Stimulated activated CD4-positive, alpha-beta T cell treated with anti-CD3 and anti-CD28 coated beads, Interleukin-15, amount 100 ng/mL, for 1 hour (primary cell): ENCODE results near the gene GNL3L.
"Not testable (repeated sequence)": the region's sequence is repeated elsewhere in the genome, so short reads cannot be mapped to it uniquely, and the experiment has no call there.

ENCODE experiments used
- DNase-seq, 2 donors: peaks; one replicate each; pipeline ENCODE4 v3.0.0-alpha.2; 2020; ENCODE audit warnings: low read depth in 1 of 2, low spot score in 1 of 2

Gene GNL3L

DNA sequence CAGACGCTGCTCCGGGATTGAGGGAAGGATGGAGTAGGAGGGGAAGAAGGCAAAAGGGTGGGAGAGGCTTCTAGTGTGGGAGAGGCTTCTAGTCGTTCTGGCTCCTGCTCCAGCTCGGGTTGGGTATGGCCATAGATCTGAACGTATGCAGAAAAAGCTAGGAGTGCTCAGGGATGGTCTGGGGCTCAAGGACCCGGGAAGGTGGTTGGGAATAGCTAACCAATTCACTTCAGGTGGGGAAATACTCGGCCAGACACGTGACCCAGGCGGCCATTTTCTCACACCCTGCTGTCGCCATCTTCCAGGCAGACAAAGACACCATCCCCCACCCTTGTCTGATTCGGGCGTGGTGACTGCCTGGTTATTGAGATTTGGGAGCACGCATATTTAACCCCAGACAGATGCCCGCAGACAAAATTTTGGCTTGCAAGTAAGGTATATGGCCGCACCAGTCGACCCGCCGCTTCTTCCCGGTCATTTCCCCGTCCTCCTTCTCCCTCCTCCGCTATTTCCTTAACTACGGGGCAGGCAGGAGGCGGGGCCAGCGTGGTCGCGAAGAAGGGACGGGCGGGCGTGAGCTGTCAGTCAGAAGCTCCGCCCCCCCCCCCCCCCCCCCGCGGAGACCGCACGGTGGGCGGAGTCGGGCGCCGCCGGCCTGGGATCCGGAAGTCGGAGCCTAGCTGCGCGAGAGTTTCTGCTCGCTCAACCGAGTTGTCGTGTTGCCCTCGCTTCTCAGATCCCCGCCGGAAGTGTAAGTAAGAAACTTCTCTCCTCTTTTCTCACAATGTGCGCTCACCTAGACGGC lies at the start of gene GNL3L:
TSS of gene GNL3L (plus strand) at position 668 of the 805 bp plus-strand sequence. CDS start 2,348 bp downstream, outside the sequence.
- DNase-seq, result peak; percentile 57 to 66

- DNase-seq, result no peak
Observed at GRCh38 chrX:54482839-54483593, 47.0 kb upstream of the GNL3L start.

DNA sequence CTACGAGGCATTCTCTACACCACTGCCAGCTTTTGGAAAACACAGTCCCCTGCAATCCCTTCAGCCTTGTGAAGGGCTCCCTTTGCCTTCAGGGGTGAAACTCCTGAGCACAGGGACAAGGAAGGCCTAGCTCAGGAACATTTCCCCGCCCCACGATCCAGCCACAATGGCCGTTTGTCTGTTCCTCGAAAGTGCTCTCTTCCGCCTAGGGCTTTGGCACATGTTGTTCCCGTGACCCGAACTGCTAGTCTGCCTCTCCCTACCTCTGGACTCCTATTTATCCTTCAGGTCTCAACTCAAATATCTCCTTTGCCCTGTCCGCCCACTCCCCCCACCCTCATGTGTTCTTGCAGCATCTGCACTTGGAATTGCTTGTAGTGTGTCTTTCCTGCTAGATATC lies 46.1 kb upstream of the GNL3L start:
- DNase-seq, result no peak

DNA sequence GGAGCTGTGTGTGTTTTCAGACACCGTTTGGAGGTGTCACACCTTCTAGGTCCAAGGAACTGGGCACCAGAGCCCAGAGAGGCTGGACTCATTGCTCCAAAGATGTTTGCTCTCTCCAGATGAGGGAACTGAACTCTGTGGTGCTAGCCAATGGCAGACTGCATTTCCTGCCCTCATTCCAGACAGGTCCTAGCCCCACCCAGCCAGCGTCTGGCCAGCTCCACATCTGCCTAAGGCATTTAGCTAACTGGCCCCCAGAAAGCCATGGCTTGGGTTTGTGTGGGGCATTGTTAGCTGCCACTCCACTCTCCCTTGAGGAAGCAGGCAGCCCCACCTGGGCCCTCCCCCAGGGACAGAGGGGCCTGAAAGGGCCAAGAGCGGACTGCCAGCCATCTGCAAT lies 45.4 kb upstream of the GNL3L start:
- DNase-seq, result no peak

DNA sequence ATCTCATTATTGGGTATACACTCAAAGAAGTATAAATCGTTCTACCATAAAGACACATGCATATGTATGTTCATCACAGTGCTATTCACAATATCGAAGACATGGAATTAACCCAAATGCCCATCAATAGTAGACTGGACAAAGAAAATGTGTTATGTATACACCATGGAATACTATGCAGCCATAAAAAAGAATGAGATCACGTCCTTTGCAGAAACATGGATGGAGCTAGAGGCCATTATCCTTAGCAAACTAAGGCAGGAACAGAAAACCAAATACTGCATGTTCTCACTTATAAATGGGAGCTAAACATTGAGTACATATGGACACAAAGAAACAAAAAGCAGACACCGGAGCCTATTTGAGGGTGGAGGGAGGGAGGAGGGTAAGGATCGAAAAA lies 40.2 kb upstream of the GNL3L start:
- not testable (repeated sequence) for DNase-seq

GRCh38 chrX:54492340-54492739 lies 37.7 kb upstream of the GNL3L start:
- no peak for DNase-seq

GRCh38 chrX:54494166-54494988 lies 35.6 kb upstream of the GNL3L start:
- DNase-seq, result no peak

DNA sequence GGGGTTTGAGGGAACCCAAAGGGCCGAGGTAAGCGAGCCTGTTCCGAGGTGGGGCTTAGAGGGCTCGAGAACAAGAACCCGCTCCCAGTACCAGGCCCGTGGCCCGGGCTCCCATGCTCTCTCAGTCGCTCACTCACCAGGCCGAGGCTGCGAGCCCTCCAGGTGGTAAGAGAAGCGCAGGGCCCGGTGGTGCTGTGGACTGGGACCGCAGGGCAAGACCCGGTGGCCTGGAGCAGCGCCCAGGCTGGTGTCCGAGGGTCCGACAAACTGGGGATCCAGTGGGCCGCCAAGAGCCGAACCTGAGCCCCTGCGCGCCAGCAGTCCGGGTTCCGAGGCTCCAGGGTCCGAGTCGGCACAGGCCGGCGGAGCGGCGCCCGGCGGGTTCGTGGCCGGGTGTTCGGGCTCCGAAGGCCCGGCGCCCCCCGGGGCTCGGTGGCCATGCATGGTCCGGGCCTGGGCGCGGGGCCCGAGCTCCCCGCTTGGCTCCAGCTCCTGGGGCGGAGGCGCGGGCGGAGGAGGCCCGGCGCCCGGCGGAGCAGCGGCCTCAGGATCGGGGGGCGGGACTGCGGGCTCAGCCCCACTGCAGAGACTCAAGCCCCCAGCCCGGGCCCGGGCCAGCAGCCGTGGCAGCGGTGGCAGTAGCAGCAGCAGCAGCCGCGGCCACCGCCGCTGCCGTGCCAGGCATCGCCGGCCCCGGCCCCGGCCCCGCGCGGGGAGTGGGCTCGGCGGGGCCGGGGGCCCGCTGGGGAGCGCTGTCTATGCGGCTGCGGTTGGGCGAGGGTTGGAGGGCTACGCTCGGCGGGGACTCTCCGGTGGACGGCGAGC lies 34.8 kb upstream of the GNL3L start:
- no peak for DNase-seq

DNA sequence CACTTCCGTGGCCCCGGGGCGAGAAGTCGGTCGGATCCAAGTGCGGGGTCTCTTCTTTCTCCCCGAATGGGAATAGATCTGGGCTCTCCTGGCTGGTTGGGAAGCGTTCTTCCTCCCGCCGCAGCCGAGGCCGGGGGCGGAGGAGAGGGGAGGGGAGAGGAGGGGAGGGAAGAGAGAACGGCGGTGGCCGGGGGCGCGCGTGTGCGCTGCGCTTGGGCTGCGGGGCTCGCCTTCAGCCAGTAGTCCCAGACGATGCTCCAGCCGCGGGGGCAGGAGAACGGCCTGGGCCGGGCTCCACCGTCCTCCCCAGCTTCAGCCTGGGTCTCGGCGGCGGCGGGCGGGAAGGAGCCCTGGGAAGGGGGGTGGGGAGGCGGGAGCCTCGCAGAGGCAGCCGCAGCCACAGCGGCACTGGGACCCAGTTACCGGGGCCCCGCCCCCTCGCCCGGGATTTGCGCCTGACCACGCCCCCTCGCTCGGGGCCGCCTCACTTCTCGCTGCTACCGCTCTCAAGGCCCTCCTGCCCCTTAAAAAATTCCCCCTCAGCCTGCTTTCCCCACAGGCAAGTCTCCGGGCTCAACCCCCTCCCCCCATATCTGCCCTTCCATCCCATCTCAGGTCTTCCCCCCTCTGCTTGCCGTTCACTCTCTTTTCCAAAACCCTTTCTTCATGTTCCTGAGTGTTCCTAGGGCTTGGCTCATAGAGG lies 34.1 kb upstream of the GNL3L start, which contains the start of gene FGD1:
TSS of gene FGD1 (minus strand) at position 421 of the 703 bp plus-strand sequence. CDS start 802 bp downstream, outside the sequence.
- DNase-seq, result peak; percentile 1 to 42

DNA sequence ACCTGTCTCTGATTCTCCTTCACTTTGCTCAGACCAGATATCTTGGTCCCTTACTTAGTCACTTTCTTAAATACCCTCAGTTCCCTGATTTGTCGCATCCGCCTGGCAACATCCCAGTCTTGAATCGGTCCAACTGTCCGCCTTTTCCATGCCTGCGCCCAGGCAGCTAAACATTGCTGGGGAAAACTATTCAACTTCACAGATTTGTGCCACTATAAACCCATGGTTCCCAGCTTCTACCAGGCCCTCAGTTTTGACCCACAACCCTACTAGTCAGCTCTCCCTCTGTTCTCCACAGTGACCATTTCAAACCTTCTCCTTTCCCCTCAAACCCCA lies 33.5 kb upstream of the GNL3L start:
- DNase-seq, result no peak

DNA sequence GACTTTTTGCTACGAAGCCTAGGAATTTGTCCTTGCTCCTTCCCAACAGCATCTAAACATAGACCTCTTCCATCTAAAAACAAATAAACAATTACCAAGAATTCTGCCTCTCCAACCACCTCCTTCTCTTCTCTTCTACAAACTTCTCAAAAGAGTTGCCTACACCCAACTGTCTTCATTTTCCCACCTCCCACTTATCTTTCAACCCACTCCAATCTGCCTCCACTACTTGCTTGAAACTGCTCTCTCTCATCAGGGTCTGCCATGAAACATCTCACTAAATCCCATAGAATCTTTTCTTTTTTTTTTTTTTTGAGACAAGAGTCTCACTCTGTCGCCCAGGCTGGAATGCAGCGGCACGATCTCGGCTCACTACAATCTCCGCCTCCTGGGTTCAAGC lies 33.1 kb upstream of the GNL3L start:
- DNase-seq, result no peak

DNA sequence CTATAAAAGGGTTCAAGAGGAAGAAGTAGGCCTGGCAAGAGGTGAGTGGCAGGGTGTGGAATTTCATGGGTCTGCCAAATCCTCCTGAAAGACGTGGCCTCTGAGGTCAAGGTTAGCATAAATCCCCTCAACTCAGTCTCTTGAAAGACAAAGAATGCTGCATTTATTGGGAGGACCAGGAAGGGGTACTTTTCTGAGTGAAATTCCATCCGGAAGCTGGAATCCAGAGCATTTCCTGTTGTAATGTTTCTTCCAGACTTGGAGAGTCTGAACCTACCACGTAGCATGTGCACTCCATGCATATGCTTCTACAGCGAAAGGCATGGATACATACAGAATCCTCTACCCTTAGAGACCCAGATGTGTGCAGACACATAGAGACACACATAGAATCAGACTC lies 20.6 kb upstream of the GNL3L start:
- DNase-seq, result no peak

DNA sequence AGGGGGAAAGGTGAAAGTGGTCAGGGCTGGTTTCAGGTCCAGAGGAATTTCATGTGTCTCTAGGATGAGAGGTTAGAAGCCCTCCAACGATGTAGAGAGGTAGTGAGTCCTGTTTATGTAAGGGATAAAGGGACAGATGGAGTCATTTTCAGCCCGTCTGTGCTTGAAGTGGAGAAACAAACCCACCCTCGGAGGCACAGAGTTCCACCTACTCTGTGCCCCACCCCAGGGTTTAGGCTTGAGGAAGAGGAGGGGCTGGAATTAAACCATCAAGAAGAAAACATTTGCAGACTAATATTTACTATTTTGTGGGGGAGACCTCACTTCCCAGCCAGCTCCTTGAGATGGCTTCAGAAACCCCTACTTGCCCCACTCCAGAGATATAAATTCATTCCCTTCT lies 868 bp upstream of the GNL3L start:
- DNase-seq, result no peak

DNA sequence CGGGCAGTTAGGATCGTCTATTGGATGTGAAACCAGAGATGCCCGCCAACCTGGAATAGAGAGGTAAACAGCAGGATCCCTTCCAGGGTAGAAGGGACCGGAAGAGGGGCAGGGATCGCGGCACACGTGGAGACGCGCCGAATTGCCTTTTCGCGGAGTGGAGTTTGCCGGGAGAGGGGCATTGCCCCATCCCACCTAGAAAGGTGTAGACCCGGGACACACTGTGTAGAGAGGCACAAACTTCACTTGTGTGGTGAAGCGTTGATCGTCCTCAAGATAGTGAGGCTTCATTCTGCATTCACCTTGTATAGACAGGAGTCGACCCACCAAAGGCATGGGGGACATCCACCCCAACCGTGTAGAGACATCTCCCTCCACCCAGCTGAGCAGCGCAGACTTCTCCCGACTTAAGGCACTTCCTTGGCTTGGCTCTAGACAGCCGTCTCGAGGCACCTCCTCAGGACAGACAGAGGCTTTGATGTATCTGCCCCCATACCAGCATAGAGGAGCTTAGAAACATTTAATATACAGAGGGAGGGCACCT lies 410 bp downstream of the GNL3L start:
- no peak for DNase-seq

DNA sequence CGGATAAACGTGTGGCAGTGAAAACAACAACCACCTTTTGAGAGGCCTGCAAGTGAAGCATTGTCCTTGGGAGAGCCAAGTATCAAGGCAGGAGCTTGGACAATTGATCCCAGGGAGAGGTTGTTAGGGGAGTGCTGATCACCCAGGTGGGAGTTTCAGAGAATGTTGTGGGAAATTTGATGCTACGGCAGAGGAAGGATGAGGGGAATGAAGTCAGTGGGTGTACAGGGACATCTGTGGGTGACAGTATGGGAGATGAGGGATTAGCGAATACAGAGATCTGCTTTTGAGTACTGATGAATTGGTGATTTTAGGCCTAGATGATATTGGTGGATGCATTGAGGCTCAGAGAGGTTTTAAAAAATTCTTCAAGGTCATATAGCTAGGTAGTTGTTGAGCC lies 4.3 kb downstream of the GNL3L start:
- DNase-seq, result no peak

- DNase-seq, result no peak
Observed at GRCh38 chrX:54540289-54540688, 10.3 kb downstream of the GNL3L start.

DNA sequence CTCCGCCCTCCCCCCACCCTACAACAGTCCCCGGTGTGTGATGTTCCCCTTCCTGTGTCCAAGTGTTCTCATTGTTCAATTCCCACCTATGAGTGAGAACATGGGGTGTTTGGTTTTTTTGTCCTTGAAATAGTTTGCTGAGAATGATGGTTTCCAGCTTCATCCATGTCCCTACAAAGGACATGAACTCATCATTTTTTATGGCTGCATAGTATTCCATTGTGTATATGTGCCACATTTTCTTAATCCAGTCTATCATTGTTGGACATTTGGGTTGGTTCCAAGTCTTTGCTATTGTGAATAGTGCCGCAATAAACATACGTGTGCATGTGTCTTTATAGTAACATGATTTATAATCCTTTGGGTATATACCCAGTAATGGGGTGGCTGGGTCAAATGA lies 12.2 kb downstream of the GNL3L start:
- DNase-seq, result not testable (repeated sequence)

DNA sequence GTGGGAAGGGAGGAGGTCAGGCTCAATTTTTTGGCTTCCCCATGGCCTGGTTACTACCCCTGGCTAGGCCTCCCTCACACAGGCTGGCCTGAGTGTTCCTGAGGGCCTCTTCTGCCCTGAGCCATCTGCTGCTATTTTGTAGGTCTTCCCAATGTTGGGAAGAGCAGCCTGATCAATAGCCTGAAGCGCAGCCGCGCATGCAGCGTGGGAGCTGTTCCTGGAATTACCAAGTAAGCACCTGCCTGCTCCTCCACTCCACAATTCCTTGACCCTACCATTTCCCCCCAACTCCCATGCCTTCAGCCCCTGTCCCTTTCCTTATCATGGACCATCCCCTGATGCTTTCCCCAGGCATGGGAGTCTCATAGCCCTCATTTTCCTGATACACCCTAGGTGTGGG lies 20.8 kb downstream of the GNL3L start:
- no peak for DNase-seq

DNA sequence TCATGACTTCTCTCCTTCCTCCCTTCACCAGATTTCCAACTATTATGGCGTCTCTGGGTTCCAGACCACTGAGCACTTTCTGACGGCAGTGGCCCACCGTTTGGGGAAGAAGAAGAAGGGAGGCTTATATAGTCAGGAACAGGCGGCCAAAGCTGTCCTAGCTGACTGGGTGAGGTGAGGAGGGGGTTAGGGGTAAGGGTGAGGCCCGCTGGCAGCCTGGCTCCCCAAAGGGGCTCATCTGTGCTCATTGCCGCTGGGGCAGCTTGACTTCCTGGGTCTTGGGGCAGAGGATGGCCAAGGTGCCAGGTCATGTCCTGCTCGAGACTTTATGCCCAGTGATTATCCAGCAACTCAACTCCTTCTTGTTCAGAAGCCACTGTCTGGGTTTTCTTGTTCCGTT lies 21.8 kb downstream of the GNL3L start:
- no peak for DNase-seq

DNA sequence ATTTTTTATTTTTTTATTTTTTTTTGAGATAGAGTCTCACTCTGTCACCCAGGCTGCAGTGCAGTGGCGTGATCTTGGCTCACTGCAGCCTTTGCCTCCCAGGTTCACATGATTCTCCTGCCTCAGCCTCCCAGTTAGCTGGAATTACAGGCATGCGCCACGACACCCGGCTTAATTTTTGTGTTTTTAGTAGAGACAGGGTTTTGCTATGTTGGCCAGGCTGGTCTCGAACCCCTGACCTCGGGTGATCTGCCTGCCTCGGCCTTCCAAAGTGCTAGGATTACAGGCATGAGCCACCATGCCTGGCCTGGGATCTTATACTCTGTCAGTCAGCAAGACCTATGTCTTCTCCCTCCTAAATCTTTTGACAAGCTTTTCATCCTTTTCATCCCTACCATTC lies 25.0 kb downstream of the GNL3L start:
- DNase-seq, result not testable (repeated sequence)
